Right lung (tissue), 5 donors: ENCODE results near the gene C3orf22. TPM values are rescaled to one million over a fixed set of nuclear protein-coding genes. Genes with fewer than 3 reads are reported as not detected.

ENCODE experiments used
- DNase-seq, 2 donors: peaks; one replicate each; pipeline ENCODE4 v3.0.0-alpha.2; 2013
- polyA plus RNA-seq, 5 donors: library from polyadenylated mRNA; unstranded; fragments of 120-200 nt; gene quantifications; one replicate each; pipeline versions ENCODE4 v1.2.1 to v1.2.3, GENCODE V29; 2013; ENCODE audit warnings: inconsistent platforms in 1 of 5, low replicate concordance in 1 of 5; ENCODE audit not compliant: insufficient read length in 5 of 5, insufficient read depth in 1 of 5

The C3orf22 gene
- polyA plus RNA-seq, 5 donors: 0.06 to 0.15 (median 0.14) TPM; not detected in 2

GRCh38 chr3:126556637-126557414 is 1.9 kb downstream of the C3orf22 start:
- no peak for DNase-seq

DNA sequence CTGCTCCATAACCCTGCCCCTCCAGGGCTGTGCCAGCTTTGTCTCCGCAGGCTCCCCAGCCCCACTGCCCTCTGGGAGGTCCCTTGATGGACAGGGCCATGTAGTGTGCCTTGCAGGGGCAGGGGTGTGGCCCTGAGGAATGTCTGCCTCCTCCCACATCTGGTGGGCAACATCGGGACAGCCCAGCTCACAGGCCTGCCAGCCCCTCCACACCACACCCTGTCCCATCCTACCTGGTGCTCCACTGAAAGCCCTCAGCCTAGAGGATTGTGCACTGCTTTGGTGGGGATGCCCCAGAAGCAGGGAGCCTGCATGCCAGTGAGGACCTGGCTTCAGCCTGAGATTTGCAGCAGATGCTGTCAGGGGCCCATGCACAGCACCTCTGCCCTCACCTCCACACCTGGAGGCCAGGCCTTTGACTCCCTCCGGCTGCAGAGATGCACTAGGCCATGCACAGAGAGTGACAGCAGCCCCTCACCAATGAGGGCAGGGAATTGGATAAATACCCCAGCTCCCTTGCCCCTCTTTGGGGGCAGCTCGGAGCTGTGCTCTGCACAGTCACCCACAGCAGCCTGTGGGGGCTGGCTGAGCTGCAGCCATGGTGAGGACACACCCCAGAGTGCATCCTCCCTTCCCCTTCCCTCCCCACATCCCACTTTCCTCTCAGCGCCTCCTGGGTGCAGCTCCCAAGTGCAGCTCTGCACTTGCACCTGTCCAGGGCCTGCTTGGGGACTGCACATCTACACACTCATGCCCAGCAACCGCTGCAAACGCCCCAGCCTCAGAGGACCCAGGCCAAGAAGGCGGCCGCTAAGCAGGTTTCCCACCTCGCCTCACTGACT is 2.7 kb downstream of the C3orf22 start:
- DNase-seq: no peak

DNA sequence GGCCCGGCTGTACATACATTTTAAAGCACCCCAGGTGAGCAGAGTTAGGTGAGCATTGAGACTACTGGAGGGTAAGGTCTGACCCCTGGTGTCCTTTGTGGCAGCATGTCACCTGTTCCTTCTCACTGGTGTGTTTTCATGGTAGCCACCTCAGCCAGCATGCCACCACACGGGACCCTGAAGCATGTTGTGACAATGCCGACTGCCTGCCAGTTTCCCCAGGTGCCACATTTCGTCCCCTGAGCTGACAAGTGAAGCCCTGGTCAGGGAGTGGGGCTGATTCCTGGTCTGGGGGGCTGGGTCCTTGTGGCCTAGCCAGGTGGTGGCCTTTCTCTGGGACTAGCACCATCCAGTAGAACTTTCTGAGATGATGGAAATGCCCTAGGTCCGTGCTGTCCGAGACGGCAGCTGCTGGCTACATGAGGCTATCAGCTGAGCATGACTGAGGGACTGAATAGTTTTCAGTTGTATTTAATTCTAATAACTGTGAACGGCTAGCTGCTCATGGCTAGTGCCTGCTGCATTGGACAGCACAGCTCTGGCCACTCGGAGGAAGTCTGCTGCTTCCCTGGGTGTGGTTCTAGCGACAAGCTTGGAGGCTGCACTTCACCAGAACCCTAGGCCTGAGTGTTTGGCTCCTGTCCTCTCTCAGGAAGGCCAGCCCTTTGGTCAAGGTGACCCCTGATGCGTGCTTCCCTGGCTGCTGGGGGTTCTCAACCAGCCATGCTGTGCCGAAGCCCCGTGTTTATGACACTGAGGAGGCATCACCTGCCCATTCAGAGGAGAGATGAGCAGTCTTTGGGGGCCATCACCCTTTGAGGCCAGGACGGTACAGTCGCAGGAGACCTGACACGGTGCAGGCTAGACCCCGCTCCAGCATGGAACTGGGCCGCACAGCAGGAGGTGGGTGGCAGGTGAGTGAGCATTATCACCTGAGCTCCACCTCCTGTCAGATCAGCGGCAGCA is 3.9 kb downstream of the C3orf22 start:
- no peak for DNase-seq

DNA sequence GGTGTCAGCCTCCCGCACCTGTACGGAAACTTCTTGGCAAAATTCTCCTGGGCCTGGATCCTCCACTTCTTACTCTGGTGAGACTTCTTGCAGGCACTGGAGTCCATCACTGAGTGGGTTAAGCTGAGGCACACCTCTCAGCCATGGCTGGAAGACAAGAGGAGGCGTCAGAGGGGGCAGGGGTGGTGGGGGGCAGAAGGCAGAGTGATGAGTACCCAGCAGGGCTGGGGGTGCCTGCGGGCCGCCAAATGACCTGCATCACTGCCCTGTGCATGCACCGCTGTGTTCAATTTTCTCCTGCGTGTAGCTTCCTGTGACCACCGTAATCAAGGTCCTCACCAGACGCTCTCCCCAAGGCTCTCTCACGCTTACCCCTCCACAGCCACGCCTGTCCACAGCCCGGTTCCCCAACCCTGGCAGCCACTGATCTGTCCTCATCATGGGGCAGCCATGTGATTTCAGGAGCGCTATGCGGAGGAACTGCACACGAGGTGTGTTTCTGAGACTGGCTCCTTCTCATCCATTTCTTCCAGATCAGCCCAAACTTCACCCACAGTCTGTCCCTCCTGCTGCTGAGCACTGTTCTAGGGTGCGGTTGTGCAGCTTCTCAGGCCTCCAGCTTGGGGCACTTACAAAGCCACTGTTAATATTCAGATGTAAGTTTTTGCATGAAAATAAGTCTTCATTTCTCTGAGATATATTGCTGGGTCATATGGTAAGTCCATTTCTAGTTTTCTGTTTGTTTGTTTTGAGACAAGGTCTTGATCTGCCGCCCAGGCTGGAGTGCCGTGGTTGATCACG is 5.2 kb downstream of the C3orf22 start:
- no peak for DNase-seq

DNA sequence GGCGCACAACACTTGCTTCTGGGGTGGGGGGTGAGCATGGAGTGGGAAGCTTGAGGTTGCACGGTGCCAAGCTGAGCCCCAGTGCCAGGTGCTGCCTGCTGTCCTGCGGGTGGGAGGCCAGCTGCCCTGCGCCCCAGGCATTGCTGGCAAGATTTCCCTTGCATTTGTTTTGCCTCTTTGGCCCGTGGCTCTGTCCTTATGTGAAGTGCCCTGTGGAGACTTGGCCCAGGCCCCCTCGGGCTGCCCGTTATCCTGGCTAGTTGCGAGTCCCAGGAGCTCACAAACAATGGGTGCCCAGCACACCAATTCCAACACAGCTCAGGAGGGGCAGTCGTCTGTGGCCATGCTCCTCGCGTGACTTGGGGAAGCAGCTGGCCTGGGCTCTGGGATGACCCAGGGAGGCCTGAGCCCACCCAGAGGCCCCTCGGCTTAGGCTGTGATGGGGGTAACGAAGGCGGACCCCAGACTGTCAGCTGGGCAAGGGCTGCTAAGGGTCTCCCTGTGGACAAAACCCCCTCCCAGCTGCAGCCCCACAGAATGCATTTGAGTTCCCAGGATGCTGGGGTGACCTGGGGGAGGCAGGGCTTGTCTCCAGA is 5.9 kb downstream of the C3orf22 start:
- DNase-seq: no peak

GRCh38 chr3:126551839-126552687 is 6.7 kb downstream of the C3orf22 start:
- no peak for DNase-seq

DNA sequence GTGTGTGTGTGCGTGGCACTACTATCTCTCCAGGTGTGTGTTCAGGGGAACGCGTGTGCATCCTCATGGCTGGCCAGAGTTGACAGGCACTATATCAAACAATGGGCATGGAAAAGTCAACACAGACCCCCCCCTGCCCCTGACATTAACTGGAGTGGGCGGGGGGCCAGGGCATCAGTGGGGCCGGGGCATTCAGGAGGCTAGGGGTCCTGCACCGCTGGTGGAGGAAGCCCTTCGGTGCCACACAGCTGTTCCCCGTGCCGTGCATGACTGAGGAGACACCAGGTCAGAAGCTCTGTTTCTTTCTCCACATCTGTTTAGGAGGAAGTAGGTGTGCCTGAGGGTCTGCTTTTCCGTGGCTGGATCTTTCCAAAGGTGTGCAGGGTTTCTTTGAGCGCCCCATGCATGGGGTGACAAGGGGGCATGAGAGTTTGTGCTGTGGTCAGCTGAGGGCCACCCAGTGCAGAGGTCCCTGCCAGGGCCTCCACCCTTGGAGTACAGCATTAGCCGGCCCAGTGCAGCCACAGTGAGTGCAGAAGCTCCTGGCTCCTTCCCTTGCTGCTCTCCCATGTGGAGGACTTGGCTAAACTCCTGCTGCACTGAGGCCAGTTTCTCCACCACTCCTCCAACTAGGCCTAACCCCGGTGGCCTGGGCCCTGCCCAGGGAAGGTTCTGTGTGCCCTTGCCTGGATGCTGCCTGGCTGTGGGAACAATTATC is 7.5 kb downstream of the C3orf22 start:
- DNase-seq: no peak

DNA sequence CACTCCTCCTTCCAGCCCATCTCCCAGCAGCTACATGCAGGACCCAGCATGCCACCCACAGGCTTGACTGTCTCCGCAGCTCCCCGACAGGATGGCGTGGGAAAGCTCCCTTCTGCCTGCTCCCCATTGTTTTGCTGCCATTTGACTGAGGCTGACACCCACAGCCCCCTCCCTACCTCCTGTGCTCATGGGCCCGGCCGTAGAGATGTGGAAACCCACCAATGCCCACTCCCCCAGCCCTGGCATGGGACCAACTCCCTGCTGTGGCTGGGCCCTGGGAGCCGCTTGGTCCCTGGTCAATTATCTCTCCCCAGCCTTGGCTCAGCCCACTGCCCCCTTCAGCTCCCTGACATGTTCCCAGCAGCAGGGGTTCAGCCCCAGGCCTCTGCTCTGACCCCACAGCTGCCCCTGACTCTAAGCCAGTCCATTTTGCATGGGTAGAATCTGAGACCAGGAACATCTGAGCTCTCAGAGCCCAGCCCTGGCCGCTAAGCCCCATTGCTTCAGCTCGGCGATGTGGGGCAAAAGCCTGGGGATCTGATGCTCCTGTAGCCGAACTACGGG is 8.2 kb downstream of the C3orf22 start:
- no peak for DNase-seq

GRCh38 chr3:126549861-126550487 is 8.8 kb downstream of the C3orf22 start:
- no peak for DNase-seq

- no peak for DNase-seq
Observed at GRCh38 chr3:126548556-126549466, 9.9 kb downstream of the C3orf22 start.

DNA sequence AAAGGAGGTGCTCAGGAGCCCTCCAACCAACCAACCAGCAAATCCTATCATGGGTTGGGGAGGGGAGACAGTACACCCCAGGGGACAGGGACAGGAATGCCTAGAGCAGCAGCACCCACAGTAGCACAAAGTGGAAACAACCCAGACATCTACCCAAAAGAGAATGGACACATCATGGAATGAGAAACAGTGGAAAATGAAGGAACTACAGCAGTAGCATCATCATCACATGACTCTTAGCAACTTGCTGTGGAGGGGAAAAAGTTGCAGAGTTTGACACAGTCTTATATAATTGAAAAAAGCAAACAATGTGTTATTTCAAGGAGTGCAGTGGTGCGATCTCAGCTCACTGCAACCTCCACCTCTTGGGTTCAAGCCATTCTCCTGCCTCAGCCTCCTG is 11.0 kb downstream of the C3orf22 start:
- no peak for DNase-seq

GRCh38 chr3:126546549-126547239 is 12.0 kb downstream of the C3orf22 start:
- no peak for DNase-seq

DNA sequence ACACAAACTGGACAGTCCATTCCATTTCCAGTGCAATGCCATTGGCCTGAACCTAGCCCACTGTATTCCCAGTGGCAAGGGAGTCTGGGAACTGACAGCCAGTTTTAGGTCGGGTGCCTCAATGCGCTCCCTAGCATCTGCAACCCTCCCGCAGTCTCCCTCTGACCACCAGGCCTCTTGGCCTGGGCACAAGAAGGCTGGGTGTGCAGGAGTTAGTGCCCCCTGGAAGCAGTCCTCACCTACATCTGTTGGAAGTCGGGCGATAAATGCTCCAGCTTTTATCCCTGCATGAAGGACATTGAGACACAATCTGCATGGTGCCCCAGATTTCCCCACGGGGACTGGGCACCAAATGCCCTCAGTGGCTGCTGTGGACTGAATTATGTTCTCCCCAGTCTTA is 12.7 kb downstream of the C3orf22 start:
- DNase-seq: no peak

- no peak for DNase-seq
Observed at GRCh38 chr3:126545544-126545943, 13.2 kb downstream of the C3orf22 start.

GRCh38 chr3:126544596-126545281 is 14.0 kb downstream of the C3orf22 start:
- no peak for DNase-seq
